Measurements from ENCODE around the gene DYNLT3.
A peak's percentile ranks its signal among the peaks of the same experiment; 100 is the strongest.

The DYNLT3 gene

GRCh38 chrX:37815366-37815765 is 32.0 kb downstream of the DYNLT3 start:
- Histone ChIP-seq H3K23ac (ENCODE audit: low read length) (no peak overlapping the region), H3K4me3 (ENCODE audit: low read length) (no peak overlapping the region), H3K36me3 (ENCODE audit: control insufficient read depth, insufficient read depth, low read length) (no peaks in the 10 kb centered on the region), H4K8ac (ENCODE audit: low read depth, low read length) (no peak overlapping the region), H3K79me1 (ENCODE audit: low read length) (no peaks in the 10 kb centered on the region), H2AK5ac (ENCODE audit: low read length) (no peak overlapping the region), H2BK15ac (replicated peaks; ENCODE audit: low read depth) (no peak overlapping the region), H3K27me3 (ENCODE audit: insufficient read depth, low read length, poor library complexity) (no peaks in the 10 kb centered on the region), H2BK5ac (ENCODE audit: low read length) (no peak overlapping the region), H3K9ac (ENCODE audit: low read length) (no peak overlapping the region), H3K18ac (ENCODE audit: low read length) (no peak overlapping the region), H3K4ac (ENCODE audit: low read depth, low read length) (no peak overlapping the region), H3K4me2 (ENCODE audit: low read length) (no peak overlapping the region), H3K27ac (ENCODE audit: low read depth, low read length) (no peak overlapping the region), H3K4me1 (ENCODE audit: control insufficient read depth, low read depth, low read length) (no peaks in the 10 kb centered on the region), H4K5ac (ENCODE audit: low read length) (no peak overlapping the region), H2BK120ac (ENCODE audit: low read depth, low read length) (no peak overlapping the region), H3K79me2 (ENCODE audit: control insufficient read depth, insufficient read depth, low read length) (no peaks in the 10 kb centered on the region), H3K56ac (ENCODE audit: low read length) (no peak overlapping the region)
- DNase-seq: no peak
- WGBS (ENCODE audit: extremely low coverage, insufficient coverage, low lambda C conversion rate): no CpG with 5 or more reads among the region's 5 CpGs

- no peak overlapping the region for H2BK120ac ChIP-seq (ENCODE audit: low read depth, low read length)
- no peaks in the 10 kb centered on the region for H3K79me2 ChIP-seq (ENCODE audit: control insufficient read depth, insufficient read depth, low read length)
- H3K56ac ChIP-seq (ENCODE audit: low read length): peak overlapping the region; percentile 5
- no peak overlapping the region for H2BK15ac ChIP-seq (replicated peaks; ENCODE audit: low read depth)
- H2AK5ac ChIP-seq (ENCODE audit: low read length): no peak overlapping the region
- no CpG with 5 or more reads among the region's 4 CpGs for WGBS (ENCODE audit: extremely low coverage, insufficient coverage, low lambda C conversion rate)
- H3K27me3 ChIP-seq (ENCODE audit: insufficient read depth, low read length, poor library complexity): no peaks in the 10 kb centered on the region
- no peak overlapping the region for H4K5ac ChIP-seq (ENCODE audit: low read length)
- H3K4me3 ChIP-seq (ENCODE audit: low read length): no peak overlapping the region
- no peak overlapping the region for H4K8ac ChIP-seq (ENCODE audit: low read depth, low read length)
- H3K4me1 ChIP-seq (ENCODE audit: control insufficient read depth, low read depth, low read length): no peaks in the 10 kb centered on the region
- no peak overlapping the region for H3K27ac ChIP-seq (ENCODE audit: low read depth, low read length)
- H3K9ac ChIP-seq (ENCODE audit: low read length): no peak overlapping the region
- no peak overlapping the region for H3K4ac ChIP-seq (ENCODE audit: low read depth, low read length)
- no peak overlapping the region for H2BK5ac ChIP-seq (ENCODE audit: low read length)
- H3K4me2 ChIP-seq (ENCODE audit: low read length): no peak overlapping the region
- no peaks in the 10 kb centered on the region for H3K36me3 ChIP-seq (ENCODE audit: control insufficient read depth, insufficient read depth, low read length)
- DNase-seq: no peak
- H3K23ac ChIP-seq (ENCODE audit: low read length): no peak overlapping the region
- no peak overlapping the region for H3K18ac ChIP-seq (ENCODE audit: low read length)
- H3K79me1 ChIP-seq (ENCODE audit: low read length): no peaks in the 10 kb centered on the region
Measured at GRCh38 chrX:37813570-37813969, 33.8 kb downstream of the DYNLT3 start.

- no peak overlapping the region for H4K8ac ChIP-seq (ENCODE audit: low read depth, low read length)
- no peak overlapping the region for H3K23ac ChIP-seq (ENCODE audit: low read length)
- no peak overlapping the region for H3K18ac ChIP-seq (ENCODE audit: low read length)
- H2BK15ac ChIP-seq (replicated peaks; ENCODE audit: low read depth): no peak overlapping the region
- H3K9ac ChIP-seq (ENCODE audit: low read length): no peak overlapping the region
- no peak overlapping the region for H2BK5ac ChIP-seq (ENCODE audit: low read length)
- no peaks in the 10 kb centered on the region for H3K27me3 ChIP-seq (ENCODE audit: insufficient read depth, low read length, poor library complexity)
- DNase-seq: no peak
- H3K4me1 ChIP-seq (ENCODE audit: control insufficient read depth, low read depth, low read length): no peaks in the 10 kb centered on the region
- H3K27ac ChIP-seq (ENCODE audit: low read depth, low read length): no peak overlapping the region
- H2AK5ac ChIP-seq (ENCODE audit: low read length): no peak overlapping the region
- no peak overlapping the region for H3K56ac ChIP-seq (ENCODE audit: low read length)
- no peak overlapping the region for H3K4me3 ChIP-seq (ENCODE audit: low read length)
- H3K79me2 ChIP-seq (ENCODE audit: control insufficient read depth, insufficient read depth, low read length): no peaks in the 10 kb centered on the region
- no peak overlapping the region for H4K5ac ChIP-seq (ENCODE audit: low read length)
- WGBS (ENCODE audit: extremely low coverage, insufficient coverage, low lambda C conversion rate): no CpG with 5 or more reads among the region's 1 CpG
- H3K79me1 ChIP-seq (ENCODE audit: low read length): no peaks in the 10 kb centered on the region
- no peak overlapping the region for H3K4ac ChIP-seq (ENCODE audit: low read depth, low read length)
- no peak overlapping the region for H3K4me2 ChIP-seq (ENCODE audit: low read length)
- no peaks in the 10 kb centered on the region for H3K36me3 ChIP-seq (ENCODE audit: control insufficient read depth, insufficient read depth, low read length)
- no peak overlapping the region for H2BK120ac ChIP-seq (ENCODE audit: low read depth, low read length)
Measured at GRCh38 chrX:37812110-37812509, 35.3 kb downstream of the DYNLT3 start.

- no peaks in the 10 kb centered on the region for H3K79me1 ChIP-seq (ENCODE audit: low read length)
- H2BK15ac ChIP-seq (replicated peaks; ENCODE audit: low read depth): no peak overlapping the region
- no peaks in the 10 kb centered on the region for H3K4me1 ChIP-seq (ENCODE audit: control insufficient read depth, low read depth, low read length)
- H3K4me2 ChIP-seq (ENCODE audit: low read length): no peak overlapping the region
- no peaks in the 10 kb centered on the region for H3K79me2 ChIP-seq (ENCODE audit: control insufficient read depth, insufficient read depth, low read length)
- no peak overlapping the region for H4K8ac ChIP-seq (ENCODE audit: low read depth, low read length)
- H3K4me3 ChIP-seq (ENCODE audit: low read length): no peak overlapping the region
- no peak overlapping the region for H2BK120ac ChIP-seq (ENCODE audit: low read depth, low read length)
- H3K27ac ChIP-seq (ENCODE audit: low read depth, low read length): no peak overlapping the region
- H2BK5ac ChIP-seq (ENCODE audit: low read length): no peak overlapping the region
- H3K56ac ChIP-seq (ENCODE audit: low read length): no peak overlapping the region
- H2AK5ac ChIP-seq (ENCODE audit: low read length): no peak overlapping the region
- no peak overlapping the region for H3K23ac ChIP-seq (ENCODE audit: low read length)
- no peak overlapping the region for H3K9ac ChIP-seq (ENCODE audit: low read length)
- H3K27me3 ChIP-seq (ENCODE audit: insufficient read depth, low read length, poor library complexity): no peaks in the 10 kb centered on the region
- H3K4ac ChIP-seq (ENCODE audit: low read depth, low read length): no peak overlapping the region
- H4K5ac ChIP-seq (ENCODE audit: low read length): no peak overlapping the region
- H3K18ac ChIP-seq (ENCODE audit: low read length): no peak overlapping the region
- DNase-seq: no peak
- H3K36me3 ChIP-seq (ENCODE audit: control insufficient read depth, insufficient read depth, low read length): no peaks in the 10 kb centered on the region
- WGBS (ENCODE audit: extremely low coverage, insufficient coverage, low lambda C conversion rate): no CpG with 5 or more reads among the region's 2 CpGs
Measured at GRCh38 chrX:37809970-37810369, 37.4 kb downstream of the DYNLT3 start.

GRCh38 chrX:37803057-37803456 is 44.3 kb downstream of the DYNLT3 start:
- H3K4me1 ChIP-seq (ENCODE audit: control insufficient read depth, low read depth, low read length): no peaks in the 10 kb centered on the region
- H3K9ac ChIP-seq (ENCODE audit: low read length): no peak overlapping the region
- no peaks in the 10 kb centered on the region for H3K27me3 ChIP-seq (ENCODE audit: insufficient read depth, low read length, poor library complexity)
- H3K36me3 ChIP-seq (ENCODE audit: control insufficient read depth, insufficient read depth, low read length): no peaks in the 10 kb centered on the region
- H2BK120ac ChIP-seq (ENCODE audit: low read depth, low read length): no peak overlapping the region
- H3K18ac ChIP-seq (ENCODE audit: low read length): no peak overlapping the region
- H3K79me2 ChIP-seq (ENCODE audit: control insufficient read depth, insufficient read depth, low read length): no peaks in the 10 kb centered on the region
- WGBS (ENCODE audit: extremely low coverage, insufficient coverage, low lambda C conversion rate): no CpG with 5 or more reads among the region's 2 CpGs
- no peak for DNase-seq
- no peak overlapping the region for H3K23ac ChIP-seq (ENCODE audit: low read length)
- no peak overlapping the region for H3K4ac ChIP-seq (ENCODE audit: low read depth, low read length)
- no peak overlapping the region for H4K8ac ChIP-seq (ENCODE audit: low read depth, low read length)
- no peak overlapping the region for H2BK5ac ChIP-seq (ENCODE audit: low read length)
- no peak overlapping the region for H4K5ac ChIP-seq (ENCODE audit: low read length)
- no peaks in the 10 kb centered on the region for H3K79me1 ChIP-seq (ENCODE audit: low read length)
- H3K27ac ChIP-seq (ENCODE audit: low read depth, low read length): no peak overlapping the region
- H3K56ac ChIP-seq (ENCODE audit: low read length): no peak overlapping the region
- H3K4me3 ChIP-seq (ENCODE audit: low read length): no peak overlapping the region
- H2BK15ac ChIP-seq (replicated peaks; ENCODE audit: low read depth): no peak overlapping the region
- no peak overlapping the region for H2AK5ac ChIP-seq (ENCODE audit: low read length)
- no peak overlapping the region for H3K4me2 ChIP-seq (ENCODE audit: low read length)

- H4K8ac ChIP-seq (ENCODE audit: low read depth, low read length): no peak overlapping the region
- H3K56ac ChIP-seq (ENCODE audit: low read length): no peak overlapping the region
- no peak overlapping the region for H2BK120ac ChIP-seq (ENCODE audit: low read depth, low read length)
- no peaks in the 10 kb centered on the region for H3K79me1 ChIP-seq (ENCODE audit: low read length)
- no peak overlapping the region for H3K4ac ChIP-seq (ENCODE audit: low read depth, low read length)
- no peak overlapping the region for H3K18ac ChIP-seq (ENCODE audit: low read length)
- H2BK5ac ChIP-seq (ENCODE audit: low read length): no peak overlapping the region
- H2BK15ac ChIP-seq (replicated peaks; ENCODE audit: low read depth): no peak overlapping the region
- no peak overlapping the region for H3K27ac ChIP-seq (ENCODE audit: low read depth, low read length)
- no peaks in the 10 kb centered on the region for H3K27me3 ChIP-seq (ENCODE audit: insufficient read depth, low read length, poor library complexity)
- no peak overlapping the region for H4K5ac ChIP-seq (ENCODE audit: low read length)
- H3K4me3 ChIP-seq (ENCODE audit: low read length): no peak overlapping the region
- no peak overlapping the region for H3K23ac ChIP-seq (ENCODE audit: low read length)
- no peaks in the 10 kb centered on the region for H3K4me1 ChIP-seq (ENCODE audit: control insufficient read depth, low read depth, low read length)
- no peak overlapping the region for H3K9ac ChIP-seq (ENCODE audit: low read length)
- no peak overlapping the region for H3K4me2 ChIP-seq (ENCODE audit: low read length)
- no peaks in the 10 kb centered on the region for H3K36me3 ChIP-seq (ENCODE audit: control insufficient read depth, insufficient read depth, low read length)
- H2AK5ac ChIP-seq (ENCODE audit: low read length): no peak overlapping the region
- H3K79me2 ChIP-seq (ENCODE audit: control insufficient read depth, insufficient read depth, low read length): no peaks in the 10 kb centered on the region
- no peak for DNase-seq
Measured at GRCh38 chrX:37802028-37802427, 45.3 kb downstream of the DYNLT3 start.
